ENCODE measurements around the gene ZFPM1. TPM values are rescaled to one million over a fixed set of nuclear protein-coding genes. Genes with fewer than 3 reads are reported as not detected.

Gene ZFPM1
- polyA plus RNA-seq, 1 of the 3 experiments (the other 2 are of a cell fraction), result 1.2 TPM

DNA sequence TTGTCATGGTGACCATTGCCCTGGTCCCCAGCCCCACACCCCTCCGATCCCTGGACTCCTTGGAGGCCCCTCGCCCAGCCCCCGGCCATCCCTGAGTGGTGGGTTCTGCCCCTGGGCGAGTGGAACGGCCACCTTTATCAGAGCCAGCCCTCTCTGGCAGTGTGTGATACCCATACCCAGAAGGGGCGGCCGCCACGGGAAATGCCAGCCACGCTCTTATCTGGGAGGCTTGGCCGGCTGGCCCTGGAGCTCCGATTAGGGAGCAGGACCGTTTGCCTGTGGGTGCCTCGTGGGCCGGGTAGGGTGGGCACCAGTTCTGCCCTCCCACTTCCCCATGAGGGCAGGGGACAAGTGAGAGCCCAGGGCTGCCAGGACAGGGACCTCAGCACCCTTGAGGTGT is 58.8 kb downstream of the ZFPM1 start:
- Histone ChIP-seq H3K36me3 (replicated peaks in 1 of 2; ENCODE audit: control insufficient read depth in 1 of 2, insufficient read depth in 2 of 2, low read length in 1 of 2) (no peaks in the 10 kb centered on the region), H4K20me1 (ENCODE audit: insufficient read depth) (no peaks in the 10 kb centered on the region), H3K9me2 (no peaks in the 10 kb centered on the region), H3K4me2 (no peak overlapping the region), H3K9ac (no peak overlapping the region), H2AFZ (ENCODE audit: low read depth) (no peak overlapping the region), H3K4me3 (ENCODE audit: low read depth in 2 of 2, low read length in 1 of 2) (no peak overlapping the region), H3F3A (replicated peaks; ENCODE audit: insufficient read depth) (no peaks in the 10 kb centered on the region), H3K9me3 (no peaks in the 10 kb centered on the region), H3K27me3 (ENCODE audit: insufficient read depth) (no peaks in the 10 kb centered on the region), H3K79me2 (ENCODE audit: insufficient read depth) (no peaks in the 10 kb centered on the region), H3K4me1 (ENCODE audit: control insufficient read depth in 1 of 2, insufficient read depth in 2 of 2, low read depth in 1 of 2, low read length in 1 of 2) (peaks cover 0 to 43% of the 10 kb centered on the region in 2 experiments; a peak in 1 of 4 replicates), H3K27ac (ENCODE audit: low read depth in 2 of 2, low read length in 1 of 2) (peak overlapping the region in 1 of 2 experiments; percentile 93; a peak in 2 of 4 replicates)
- DNase-seq, result no peak
- TF ChIP-seq, protein P1, sequence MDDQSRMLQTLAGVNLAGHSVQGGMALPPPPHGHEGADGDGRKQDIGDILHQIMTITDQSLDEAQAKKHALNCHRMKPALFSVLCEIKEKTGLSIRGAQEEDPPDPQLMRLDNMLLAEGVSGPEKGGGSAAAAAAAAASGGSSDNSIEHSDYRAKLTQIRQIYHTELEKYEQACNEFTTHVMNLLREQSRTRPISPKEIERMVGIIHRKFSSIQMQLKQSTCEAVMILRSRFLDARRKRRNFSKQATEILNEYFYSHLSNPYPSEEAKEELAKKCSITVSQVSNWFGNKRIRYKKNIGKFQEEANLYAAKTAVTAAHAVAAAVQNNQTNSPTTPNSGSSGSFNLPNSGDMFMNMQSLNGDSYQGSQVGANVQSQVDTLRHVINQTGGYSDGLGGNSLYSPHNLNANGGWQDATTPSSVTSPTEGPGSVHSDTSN (IDR thresholded peaks at IDR 0.05), result no peak
- TF ChIP-seq TAF1 (IDR thresholded peaks at IDR 0.05; ENCODE audit: borderline replicate concordance, low read depth, low read length), result no peak
- TF ChIP-seq, protein P2, sequence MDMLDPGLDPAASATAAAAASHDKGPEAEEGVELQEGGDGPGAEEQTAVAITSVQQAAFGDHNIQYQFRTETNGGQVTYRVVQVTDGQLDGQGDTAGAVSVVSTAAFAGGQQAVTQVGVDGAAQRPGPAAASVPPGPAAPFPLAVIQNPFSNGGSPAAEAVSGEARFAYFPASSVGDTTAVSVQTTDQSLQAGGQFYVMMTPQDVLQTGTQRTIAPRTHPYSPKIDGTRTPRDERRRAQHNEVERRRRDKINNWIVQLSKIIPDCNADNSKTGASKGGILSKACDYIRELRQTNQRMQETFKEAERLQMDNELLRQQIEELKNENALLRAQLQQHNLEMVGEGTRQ (IDR thresholded peaks at IDR 0.05; ENCODE audit: borderline replicate concordance, low read depth, low read length), result no peak
- no peak for TF ChIP-seq FOXJ3 (CRISPR knock-in tag; IDR thresholded peaks at IDR 0.05)
- POLR2A ChIA-PET, result interaction anchor here (1.1 kb wide), 1 partner anchor 24 kb away, joined by 3 read pairs; no protein-coding TSS in a partner anchor
- CTCF ChIA-PET, result interaction anchor here (0.7 to 1.2 kb wide), 4 partner anchors 17 to 64 kb away, joined by 3 read pairs; no protein-coding TSS in a partner anchor
- 89% methylated on average over 8 of the region's 14 CpGs for WGBS (ENCODE audit: low lambda C conversion rate)

DNA sequence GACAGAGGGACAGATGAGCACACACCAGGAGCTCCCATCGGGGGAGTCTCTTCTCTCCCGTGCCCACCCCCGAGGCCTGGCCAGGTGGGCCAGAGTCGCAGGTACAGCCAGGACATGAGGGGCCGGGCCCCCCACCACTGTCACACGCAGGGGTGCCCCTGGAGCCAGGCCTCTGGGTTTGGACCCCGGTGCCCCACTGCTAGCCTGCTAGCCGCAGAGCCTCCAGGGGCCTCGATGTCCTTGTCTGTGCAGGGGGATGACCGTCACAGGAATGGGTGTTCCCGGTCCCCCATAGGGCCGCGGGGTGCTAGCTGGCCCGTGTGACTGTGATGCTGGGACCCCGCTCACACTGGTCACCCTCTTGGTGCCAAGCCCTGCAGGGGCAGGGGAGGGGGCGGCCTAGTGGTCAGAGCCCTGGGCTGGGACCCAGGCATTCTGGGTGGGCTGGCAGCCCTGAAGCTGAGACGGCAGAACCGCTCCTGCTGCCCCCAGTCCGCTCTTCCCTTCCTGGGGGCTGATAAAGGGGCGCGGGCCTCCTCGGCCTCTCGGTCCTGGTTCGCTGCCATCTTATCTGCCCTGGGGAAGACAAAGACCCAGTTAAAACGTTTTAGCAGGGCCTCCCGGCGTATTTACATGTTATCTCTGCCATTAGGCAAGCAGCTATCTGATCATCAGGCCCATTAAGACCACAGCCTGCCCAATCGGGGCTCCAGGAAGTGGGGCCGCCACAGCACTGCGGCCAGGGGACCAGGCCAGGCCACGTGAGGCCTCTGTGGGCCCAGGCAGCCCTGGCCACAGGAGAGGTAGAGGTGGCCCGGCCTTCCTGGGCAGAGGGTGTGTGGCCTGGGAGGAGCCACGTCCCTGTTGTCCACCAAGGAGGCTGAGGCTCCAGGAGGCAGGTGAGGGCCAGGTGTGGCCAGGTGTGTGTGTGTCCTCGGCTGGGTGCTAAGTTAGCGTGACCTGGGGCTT is 59.9 kb downstream of the ZFPM1 start:
- H3K4me3 ChIP-seq (ENCODE audit: low read depth in 2 of 2, low read length in 1 of 2), result no peak overlapping the region
- no peak overlapping the region for H2AFZ ChIP-seq (ENCODE audit: low read depth)
- peaks cover 0 to 43% of the 10 kb centered on the region in 2 experiments; a peak in 1 of 4 replicates for H3K4me1 ChIP-seq (ENCODE audit: control insufficient read depth in 1 of 2, insufficient read depth in 2 of 2, low read depth in 1 of 2, low read length in 1 of 2)
- DNase-seq, result peak; percentile 96
- H3K9me2 ChIP-seq, result no peaks in the 10 kb centered on the region
- TF ChIP-seq, protein P3, sequence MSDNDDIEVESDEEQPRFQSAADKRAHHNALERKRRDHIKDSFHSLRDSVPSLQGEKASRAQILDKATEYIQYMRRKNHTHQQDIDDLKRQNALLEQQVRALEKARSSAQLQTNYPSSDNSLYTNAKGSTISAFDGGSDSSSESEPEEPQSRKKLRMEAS (IDR thresholded peaks at IDR 0.05; ENCODE audit: low read depth), result no peak
- TF ChIP-seq, protein P4, sequence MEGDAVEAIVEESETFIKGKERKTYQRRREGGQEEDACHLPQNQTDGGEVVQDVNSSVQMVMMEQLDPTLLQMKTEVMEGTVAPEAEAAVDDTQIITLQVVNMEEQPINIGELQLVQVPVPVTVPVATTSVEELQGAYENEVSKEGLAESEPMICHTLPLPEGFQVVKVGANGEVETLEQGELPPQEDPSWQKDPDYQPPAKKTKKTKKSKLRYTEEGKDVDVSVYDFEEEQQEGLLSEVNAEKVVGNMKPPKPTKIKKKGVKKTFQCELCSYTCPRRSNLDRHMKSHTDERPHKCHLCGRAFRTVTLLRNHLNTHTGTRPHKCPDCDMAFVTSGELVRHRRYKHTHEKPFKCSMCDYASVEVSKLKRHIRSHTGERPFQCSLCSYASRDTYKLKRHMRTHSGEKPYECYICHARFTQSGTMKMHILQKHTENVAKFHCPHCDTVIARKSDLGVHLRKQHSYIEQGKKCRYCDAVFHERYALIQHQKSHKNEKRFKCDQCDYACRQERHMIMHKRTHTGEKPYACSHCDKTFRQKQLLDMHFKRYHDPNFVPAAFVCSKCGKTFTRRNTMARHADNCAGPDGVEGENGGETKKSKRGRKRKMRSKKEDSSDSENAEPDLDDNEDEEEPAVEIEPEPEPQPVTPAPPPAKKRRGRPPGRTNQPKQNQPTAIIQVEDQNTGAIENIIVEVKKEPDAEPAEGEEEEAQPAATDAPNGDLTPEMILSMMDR (IDR thresholded peaks at IDR 0.05), result no peak
- peak; percentile 94 for TF ChIP-seq FOXJ3 (CRISPR knock-in tag; IDR thresholded peaks at IDR 0.05)
- no peak for TF ChIP-seq YY1 (IDR thresholded peaks at IDR 0.05; ENCODE audit: low read depth)
- no peak for TF ChIP-seq NFIC (IDR thresholded peaks at IDR 0.05; ENCODE audit: borderline replicate concordance)
- TF ChIP-seq, protein P2 (IDR thresholded peaks at IDR 0.05; ENCODE audit: borderline replicate concordance, low read depth, low read length), result peak; percentile 57; the same call in 1 of the 2 replicates
- peak; percentile 52 for TF ChIP-seq CHD2 (IDR thresholded peaks at IDR 0.05; ENCODE audit: low read length, partially characterized antibody)
- TF ChIP-seq RXRA (IDR thresholded peaks at IDR 0.05; ENCODE audit: borderline replicate concordance, low read depth), result no peak
- TF ChIP-seq RCOR1 (IDR thresholded peaks at IDR 0.05; ENCODE audit: low read length), result peak; percentile 59; the same call in 1 of the 2 replicates
- TF ChIP-seq GATA2 (CRISPR knock-in tag; IDR thresholded peaks at IDR 0.05), result peak; percentile 100
- peak in 1 of 2 experiments; percentile 93; a peak in 2 of 4 replicates for TF ChIP-seq EP300 (IDR thresholded peaks at IDR 0.05; ENCODE audit: borderline replicate concordance in 1 of 2, low read depth in 1 of 2, low read length in 1 of 2)
- TF ChIP-seq GABPA (IDR thresholded peaks at IDR 0.05; ENCODE audit: low read depth), result no peak
- TF ChIP-seq MXI1 (IDR thresholded peaks at IDR 0.05; ENCODE audit: low read depth, low read length), result peak; percentile 62; the same call in 1 of the 2 replicates
- peak overlapping the region in 1 of 2 experiments; percentile 93; a peak in 2 of 4 replicates for H3K27ac ChIP-seq (ENCODE audit: low read depth in 2 of 2, low read length in 1 of 2)
- H4K20me1 ChIP-seq (ENCODE audit: insufficient read depth), result no peaks in the 10 kb centered on the region
- no peaks in the 10 kb centered on the region for H3K27me3 ChIP-seq (ENCODE audit: insufficient read depth)
- no peaks in the 10 kb centered on the region for H3K36me3 ChIP-seq (replicated peaks in 1 of 2; ENCODE audit: control insufficient read depth in 1 of 2, insufficient read depth in 2 of 2, low read length in 1 of 2)
- CTCF ChIA-PET, result interaction anchor here (0.7 to 1.2 kb wide), 4 partner anchors 18 to 50 kb away, joined by 3 to 5 read pairs (median 4); no protein-coding TSS in a partner anchor
- H3K4me2 ChIP-seq, result no peak overlapping the region
- POLR2A ChIA-PET, result interaction anchor here (0.6 to 1.1 kb wide), 2 partner anchors 9 to 25 kb away, joined by 3 to 4 read pairs; no protein-coding TSS in a partner anchor
- no peaks in the 10 kb centered on the region for H3F3A ChIP-seq (replicated peaks; ENCODE audit: insufficient read depth)
- no peaks in the 10 kb centered on the region for H3K9me3 ChIP-seq
- H3K79me2 ChIP-seq (ENCODE audit: insufficient read depth), result no peaks in the 10 kb centered on the region
- H3K9ac ChIP-seq, result no peak overlapping the region
- whole genome bisulfite sequencing (ENCODE audit: low lambda C conversion rate), result 33% methylated on average over 1 of the region's 35 CpGs

All from SK-N-SH (cell line).